Activated CD4-positive, alpha-beta T cell treated with anti-CD3 and anti-CD28 coated beads for 36 hours (primary cell): ENCODE measurements around the gene ZNF618. TPM values are rescaled to one million over a fixed set of nuclear protein-coding genes. Genes with fewer than 3 reads are reported as not detected.
"Not testable (repeated sequence)": the region's sequence is repeated elsewhere in the genome, so short reads cannot be mapped to it uniquely, and the experiment has no call there.

Experiments used
- ATAC-seq: fragments of 200-7000 bp; cut with Tn5 transposase; one replicate; pipeline ENCODE4 v1.10.0; 2021; ENCODE audit warnings: mild to moderate bottlenecking, moderate library complexity
- CTCF ChIA-PET: fragments of 350-600 bp; sonication (Branson Sonifier 250); formaldehyde crosslinking; loops from one replicate; lab custom pipeline; 2021; ENCODE audit warnings: antibody characterized with exemption; lab: Charles Lee
- POLR2A ChIA-PET: fragments of 350-600 bp; sonication (Branson Sonifier 250); formaldehyde crosslinking; loops from one replicate; lab custom pipeline; 2021; ENCODE audit warnings: antibody characterized with exemption, inconsistent platforms; lab: Charles Lee
- DNase-seq: peaks from one replicate; pipeline ENCODE4 v3.0.0-alpha.2; 2020
- H3K27ac Mint-ChIP-seq: one replicate; pipeline ENCODE4 v1.8.0; 2021; ENCODE audit warnings: mixed read lengths
- H3K27me3 Mint-ChIP-seq: one replicate; pipeline ENCODE4 v1.8.0; 2021; ENCODE audit warnings: mixed read lengths
- H3K36me3 Mint-ChIP-seq: one replicate; pipeline ENCODE4 v1.8.0; 2021; ENCODE audit warnings: low read depth, mixed read lengths
- H3K4me1 Mint-ChIP-seq: one replicate; pipeline ENCODE4 v1.8.0; 2021; ENCODE audit warnings: mixed read lengths
- H3K4me3 Mint-ChIP-seq: one replicate; pipeline ENCODE4 v1.8.0; 2021; ENCODE audit warnings: mild to moderate bottlenecking, moderate library complexity, mixed read lengths
- H3K9me3 Mint-ChIP-seq: one replicate; pipeline ENCODE4 v1.8.0; 2021; ENCODE audit warnings: low read depth, mixed read lengths
- intact Hi-C, 2 experiments: fragments of 100-400 bp; cut with DNase I in 1 of 2; cut with micrococcal nuclease in 1 of 2; formaldehyde crosslinking; loops; one replicate each; pipeline versions ENCODE4 v1.14.2 to v1.15.1; 2022 to 2024; cut with DNase I, micrococcal nuclease
- total RNA-seq, 2 experiments: library from RNA; stranded (reverse); gene quantifications; one replicate each; pipeline ENCODE4 v1.2.3, GENCODE V29; 2021

The ZNF618 gene
- total RNA-seq, 2 experiments from 2014 or later: 0.11 TPM

DNA sequence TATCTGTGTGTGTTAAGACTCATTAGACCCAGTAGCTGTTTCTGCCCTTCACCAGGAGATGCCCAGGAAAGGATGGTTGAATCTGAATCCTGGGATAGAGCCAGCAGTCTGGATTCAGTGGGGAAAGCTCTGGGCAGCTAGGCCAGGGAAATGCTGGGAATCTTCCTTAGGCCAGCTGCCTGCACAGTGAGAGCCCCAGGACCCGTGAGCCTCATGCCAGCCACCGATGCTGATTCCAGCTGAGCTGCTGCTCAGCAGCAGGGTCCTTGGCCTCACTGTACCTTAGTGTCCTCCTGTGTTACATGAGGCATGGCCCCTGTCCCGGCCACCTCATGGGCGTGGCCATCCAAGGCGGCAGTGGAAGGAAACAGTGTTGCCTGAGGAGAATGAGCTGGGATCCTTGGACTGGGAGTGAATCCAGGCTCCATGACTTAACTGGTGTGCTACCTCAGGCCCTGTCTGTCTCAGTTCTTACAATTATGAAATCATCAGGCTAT is 114.9 kb downstream of the ZNF618 start:
- H3K4me3 Mint-ChIP-seq: no peak overlapping the region
- POLR2A ChIA-PET: no interaction called here
- DNase-seq (no peak), ATAC-seq (no peak)
- peaks cover 5% of the 10 kb centered on the region for H3K4me1 Mint-ChIP-seq
- H3K9me3 Mint-ChIP-seq: no peaks in the 10 kb centered on the region
- H3K27me3 Mint-ChIP-seq: no peaks in the 10 kb centered on the region
- no peaks in the 10 kb centered on the region for H3K36me3 Mint-ChIP-seq
- H3K27ac Mint-ChIP-seq: no peak overlapping the region
- intact Hi-C loops: no loop called here
- CTCF ChIA-PET: interaction anchor here (0.5 kb wide), 1 partner anchor 295 kb away, joined by 3 read pairs; no protein-coding TSS in a partner anchor

DNA sequence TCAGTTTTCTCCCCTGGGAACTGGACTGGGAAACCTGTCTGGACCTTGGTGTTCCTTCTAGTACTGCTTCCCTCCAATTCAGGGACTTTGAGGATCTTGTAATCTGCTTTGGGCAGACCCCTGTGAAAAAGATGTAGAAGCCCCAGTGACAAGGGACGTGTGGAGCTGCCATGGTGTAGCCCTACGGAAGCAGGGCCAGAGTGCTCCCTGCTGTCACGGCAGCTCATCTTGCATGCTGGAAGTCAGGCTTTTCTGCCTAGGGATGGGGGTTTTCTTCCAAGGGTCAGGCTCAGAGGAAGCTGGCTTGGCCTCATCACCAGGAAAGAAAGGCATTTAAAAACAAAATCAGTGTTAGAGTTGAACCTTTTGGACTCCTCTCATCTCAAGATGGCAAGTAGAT is 115.6 kb downstream of the ZNF618 start:
- POLR2A ChIA-PET: no interaction called here
- DNase-seq (no peak), ATAC-seq (no peak)
- no peaks in the 10 kb centered on the region for H3K27me3 Mint-ChIP-seq
- H3K9me3 Mint-ChIP-seq: no peaks in the 10 kb centered on the region
- H3K4me1 Mint-ChIP-seq: peaks cover 5% of the 10 kb centered on the region
- no peaks in the 10 kb centered on the region for H3K36me3 Mint-ChIP-seq
- H3K27ac Mint-ChIP-seq: no peak overlapping the region
- CTCF ChIA-PET: no interaction called here
- H3K4me3 Mint-ChIP-seq: no peak overlapping the region
- intact Hi-C loops: no loop called here

- ChIA-PET CTCF (interaction anchor here (0.5 kb wide), 1 partner anchor 255 kb away, joined by 4 read pairs; no protein-coding TSS in a partner anchor), POLR2A (no interaction called here)
- DNase-seq (no peak), ATAC-seq (no peak)
- no peaks in the 10 kb centered on the region for H3K27me3 Mint-ChIP-seq
- H3K36me3 Mint-ChIP-seq: no peaks in the 10 kb centered on the region
- no peak overlapping the region for H3K4me3 Mint-ChIP-seq
- H3K9me3 Mint-ChIP-seq: no peaks in the 10 kb centered on the region
- H3K27ac Mint-ChIP-seq: no peak overlapping the region
- peaks cover 5% of the 10 kb centered on the region for H3K4me1 Mint-ChIP-seq
- intact Hi-C loops: no loop called here
Measured at GRCh38 chr9:113992276-113992951, 116.3 kb downstream of the ZNF618 start.

GRCh38 chr9:113992994-113993393 is 116.9 kb downstream of the ZNF618 start:
- ChIA-PET POLR2A (no interaction called here), CTCF (interaction anchor here (0.5 kb wide), 1 partner anchor 255 kb away, joined by 4 read pairs; no protein-coding TSS in a partner anchor)
- Mint-ChIP-seq H3K4me3 (no peak overlapping the region), H3K9me3 (no peaks in the 10 kb centered on the region), H3K4me1 (peaks cover 5% of the 10 kb centered on the region), H3K27ac (no peak overlapping the region), H3K36me3 (no peaks in the 10 kb centered on the region), H3K27me3 (no peaks in the 10 kb centered on the region)
- no peak for DNase-seq
- intact Hi-C loops: no loop called here
- ATAC-seq: no peak

DNA sequence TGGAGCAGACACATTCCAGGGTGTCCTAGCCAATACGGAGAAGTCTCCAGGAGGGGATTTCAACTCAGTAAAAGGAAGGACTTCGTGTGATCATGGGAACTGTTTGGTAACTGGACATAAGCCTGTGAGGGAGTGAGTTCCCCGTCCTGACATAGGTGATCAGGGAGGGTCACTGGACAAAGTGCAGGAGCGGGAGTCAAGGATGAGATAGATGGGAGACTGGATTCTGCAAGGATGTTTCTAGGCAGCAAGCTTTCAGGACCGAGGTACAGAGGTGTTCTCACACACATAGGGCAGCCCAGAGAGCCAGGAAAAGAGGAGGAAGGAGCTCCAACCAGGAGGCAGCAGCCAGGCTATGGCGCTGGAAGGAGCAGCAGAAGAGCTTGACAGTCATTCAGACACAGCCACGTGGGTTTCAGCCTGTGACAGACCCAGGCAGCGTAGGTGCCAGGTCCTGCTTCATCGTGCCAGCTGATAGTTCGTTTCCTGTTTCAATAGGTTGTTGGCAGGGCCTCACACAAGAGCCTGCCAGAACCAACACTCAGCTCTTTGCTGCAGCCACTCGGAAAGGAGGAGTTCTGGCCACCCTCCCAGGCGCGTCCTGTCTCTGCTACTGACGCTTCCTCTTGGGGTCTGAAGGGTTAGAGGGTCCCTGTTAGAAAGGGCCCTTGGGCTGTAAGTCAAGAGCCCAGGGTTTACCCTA is 117.9 kb downstream of the ZNF618 start:
- ChIA-PET CTCF (interaction anchor here (0.6 kb wide), 1 partner anchor 30 kb away, joined by 3 read pairs; no protein-coding TSS in a partner anchor), POLR2A (no interaction called here)
- H3K4me3 Mint-ChIP-seq: no peak overlapping the region
- H3K36me3 Mint-ChIP-seq: no peaks in the 10 kb centered on the region
- ATAC-seq: peak; percentile 87
- intact Hi-C loops: no loop called here
- no peak overlapping the region for H3K27ac Mint-ChIP-seq
- H3K9me3 Mint-ChIP-seq: no peaks in the 10 kb centered on the region
- H3K4me1 Mint-ChIP-seq: peaks cover 5% of the 10 kb centered on the region
- H3K27me3 Mint-ChIP-seq: no peaks in the 10 kb centered on the region
- DNase-seq: peak; percentile 54

- intact Hi-C loops: no loop called here
Measured at GRCh38 chr9:113995401-113995800, 119.3 kb downstream of the ZNF618 start.

GRCh38 chr9:113995963-113996362 is 119.9 kb downstream of the ZNF618 start:
- intact Hi-C loops: no loop called here
- DNase-seq (no peak), ATAC-seq (no peak)
- ChIA-PET CTCF (no interaction called here), POLR2A (no interaction called here)
- no peaks in the 10 kb centered on the region for H3K36me3 Mint-ChIP-seq
- no peaks in the 10 kb centered on the region for H3K27me3 Mint-ChIP-seq
- H3K4me1 Mint-ChIP-seq: peaks cover 5% of the 10 kb centered on the region
- no peaks in the 10 kb centered on the region for H3K9me3 Mint-ChIP-seq
- no peak overlapping the region for H3K4me3 Mint-ChIP-seq
- H3K27ac Mint-ChIP-seq: no peak overlapping the region

More at GRCh38 chr9:113995401-113995800, 119.3 kb downstream of the ZNF618 start:
- no peaks in the 10 kb centered on the region for H3K36me3 Mint-ChIP-seq
- DNase-seq: no peak
- H3K27me3 Mint-ChIP-seq: no peaks in the 10 kb centered on the region
- ATAC-seq: no peak
- H3K27ac Mint-ChIP-seq: no peak overlapping the region
- ChIA-PET CTCF (interaction anchor here (0.6 kb wide), 1 partner anchor 319 kb away, joined by 4 read pairs; no protein-coding TSS in a partner anchor), POLR2A (no interaction called here)
- no peak overlapping the region for H3K4me3 Mint-ChIP-seq
- peaks cover 5% of the 10 kb centered on the region for H3K4me1 Mint-ChIP-seq
- no peaks in the 10 kb centered on the region for H3K9me3 Mint-ChIP-seq

- no peaks in the 10 kb centered on the region for H3K9me3 Mint-ChIP-seq
- ATAC-seq: no peak
- DNase-seq: no peak
- ChIA-PET CTCF (interaction anchor here (0.6 kb wide), 1 partner anchor 89 kb away, joined by 3 read pairs; no protein-coding TSS in a partner anchor), POLR2A (no interaction called here)
- peaks cover 5% of the 10 kb centered on the region for H3K4me1 Mint-ChIP-seq
- H3K36me3 Mint-ChIP-seq: no peaks in the 10 kb centered on the region
- no peak overlapping the region for H3K27ac Mint-ChIP-seq
- intact Hi-C loops: no loop called here
- H3K27me3 Mint-ChIP-seq: no peaks in the 10 kb centered on the region
- H3K4me3 Mint-ChIP-seq: no peak overlapping the region
Measured at GRCh38 chr9:113996531-113997001, 120.5 kb downstream of the ZNF618 start.

DNA sequence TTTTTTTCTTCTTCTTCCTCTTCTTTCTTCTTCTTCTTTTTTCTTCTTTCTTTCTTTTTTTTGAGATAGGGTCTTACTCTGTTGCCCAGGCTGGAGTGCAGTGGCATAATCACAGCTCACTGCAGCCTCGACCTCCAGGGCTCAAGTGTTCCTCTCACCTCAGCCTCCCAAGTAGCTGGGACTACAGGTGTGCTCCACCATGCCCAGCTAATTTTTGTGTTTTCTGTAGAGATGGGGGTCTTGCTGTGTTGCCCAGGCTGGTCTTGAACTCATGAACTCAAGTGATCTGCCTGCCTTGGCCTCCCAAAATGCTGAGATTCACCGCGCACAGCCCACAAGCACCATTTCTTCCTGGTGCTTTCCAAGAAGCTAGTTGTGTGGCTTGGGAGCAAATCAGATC is 121.0 kb downstream of the ZNF618 start:
- DNase-seq, ATAC-seq, H3K36me3 Mint-ChIP-seq, POLR2A ChIA-PET, H3K4me1 Mint-ChIP-seq, intact Hi-C loops, H3K9me3 Mint-ChIP-seq, H3K27ac Mint-ChIP-seq, H3K4me3 Mint-ChIP-seq, H3K27me3 Mint-ChIP-seq: not testable (repeated sequence)
- CTCF ChIA-PET: interaction anchor here (0.6 kb wide), 2 partner anchors 89 to 323 kb away, joined by 3 read pairs; no protein-coding TSS in a partner anchor

- ATAC-seq (no peak), DNase-seq (no peak)
- Mint-ChIP-seq H3K36me3 (no peaks in the 10 kb centered on the region), H3K9me3 (no peaks in the 10 kb centered on the region), H3K4me3 (no peak overlapping the region), H3K27ac (no peak overlapping the region), H3K4me1 (peaks cover 5% of the 10 kb centered on the region), H3K27me3 (no peaks in the 10 kb centered on the region)
- POLR2A ChIA-PET: no interaction called here
- intact Hi-C loops: no loop called here
- CTCF ChIA-PET: interaction anchor here (0.6 kb wide), 1 partner anchor 322 kb away, joined by 3 read pairs; no protein-coding TSS in a partner anchor
Measured at GRCh38 chr9:113997610-113998009, 121.5 kb downstream of the ZNF618 start.

DNA sequence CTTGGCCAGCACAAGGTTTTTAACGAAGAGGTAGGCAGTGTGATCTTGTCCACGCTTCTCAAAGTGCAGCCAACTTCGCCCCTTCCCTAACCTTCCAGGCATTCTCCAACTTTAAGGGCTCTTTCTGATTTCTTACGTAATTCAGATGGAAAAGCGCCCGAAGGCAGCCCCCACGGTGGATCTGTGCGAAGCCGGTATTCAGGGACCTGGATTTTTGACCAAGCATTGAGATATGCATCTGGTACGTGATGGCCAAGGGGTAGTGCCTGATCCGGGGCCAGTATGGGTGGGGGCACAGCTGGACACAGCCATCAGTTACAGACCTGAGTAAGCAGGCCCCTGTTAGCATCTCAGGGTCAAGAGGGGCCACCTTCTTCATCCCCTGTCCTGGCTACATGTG is 122.0 kb downstream of the ZNF618 start:
- no peaks in the 10 kb centered on the region for H3K36me3 Mint-ChIP-seq
- POLR2A ChIA-PET: no interaction called here
- ATAC-seq (no peak), DNase-seq (no peak)
- intact Hi-C loops: no loop called here
- H3K4me1 Mint-ChIP-seq: peaks cover 3% of the 10 kb centered on the region
- CTCF ChIA-PET: no interaction called here
- no peaks in the 10 kb centered on the region for H3K27me3 Mint-ChIP-seq
- H3K9me3 Mint-ChIP-seq: no peaks in the 10 kb centered on the region
- no peak overlapping the region for H3K4me3 Mint-ChIP-seq
- H3K27ac Mint-ChIP-seq: no peak overlapping the region
